ENCODE data around the gene PCNA. TPM values are rescaled to one million over a fixed set of nuclear protein-coding genes. Genes with fewer than 3 reads are reported as not detected.

The PCNA gene
- 54.0 to 139 TPM (median 130 TPM) in 3 replicates for polyA plus RNA-seq
- polyA plus RNA-seq (2011; ENCODE audit: low read depth) = 39.7 TPM
- polyA plus RNA-seq (2011; cell fraction: cytosol; rRNA removed) = 68.9 and 97.6 TPM in 2 replicates
- 60.8 and 76.0 TPM in 2 replicates for polyA plus RNA-seq (2011; cell fraction: nucleus; rRNA removed)
- polyA plus RNA-seq (2012; ENCODE audit: low replicate concordance) = 51.1 and 98.6 TPM in 2 replicates
- 52.6 to 91.3 TPM (median 85.1 TPM) in 3 replicates for polyA minus RNA-seq
- polyA minus RNA-seq (2011; cell fraction: cytosol; rRNA and poly(A)+ RNA removed) = 91.3 TPM
- polyA minus RNA-seq (2011; cell fraction: nucleus; rRNA and poly(A)+ RNA removed) = 29.8 and 30.2 TPM in 2 replicates

GRCh38 chr20:5119435-5120184 lies at the start of gene PCNA:
Gene PCNA (minus strand): TSS chr20:5119958. CDS start chr20:5119798, 160 bp downstream.
- peaks cover 11 to 14% of the 10 kb centered on the region in 2 experiments for H3K36me3 ChIP-seq (ENCODE audit: control insufficient read depth in 2 of 2, extremely low read depth in 1 of 2, insufficient read depth in 2 of 2, low read length in 2 of 2)
- peak within 1 kb of the TSS; percentile 88 for H3K9ac ChIP-seq (ENCODE audit: control insufficient read depth, extremely low read depth, insufficient read depth, low read length)
- dilution Hi-C loops (cut with MboI; ENCODE audit: extremely low pct_ligation_motif_present, low sequenced_read_pairs) = no loop called here
- peak; percentile 84 for DNase-seq (ENCODE audit: low read depth, low spot score)
- no peaks in the 10 kb centered on the region for H3K27me3 ChIP-seq (ENCODE audit: control insufficient read depth, extremely low read depth, insufficient read depth, low read length)
- H3K4me1 ChIP-seq (ENCODE audit: control insufficient read depth, extremely low read depth, insufficient read depth, low read length) = peaks cover 2% of the 10 kb centered on the region
- H3K4me2 ChIP-seq (ENCODE audit: control insufficient read depth, extremely low read depth, insufficient read depth, low read depth, low read length) = peak within 1 kb of the TSS; percentile 61
- no peaks in the 10 kb centered on the region for H4K20me1 ChIP-seq (ENCODE audit: control insufficient read depth, extremely low read depth, insufficient read depth, low read length)
- TF ChIP-seq CTCF (optimal IDR thresholded peaks at IDR 0.05 in 1 of 3, IDR thresholded peaks at IDR 0.05 in 1 of 3, conservative IDR thresholded peaks at IDR 0.05 in 1 of 3; ENCODE audit: extremely low read depth in 1 of 3, insufficient read depth in 2 of 3, low read length in 3 of 3) = no peak
- no peak for TF ChIP-seq EZH2 (IDR thresholded peaks at IDR 0.05; ENCODE audit: low read length)
- FAIRE-seq = no peak
- H3K27ac ChIP-seq (ENCODE audit: control insufficient read depth, insufficient read depth, low read length) = peak within 1 kb of the TSS; percentile 84
- H2AFZ ChIP-seq (ENCODE audit: control insufficient read depth, low read length) = peak within 1 kb of the TSS; percentile 97
- no peaks in the 10 kb centered on the region for H3K9me1 ChIP-seq (ENCODE audit: control insufficient read depth, extremely low read depth, insufficient read depth, low read length)
- no peaks in the 10 kb centered on the region for H3K9me3 ChIP-seq (ENCODE audit: control insufficient read depth, low read depth, low read length)
- peaks cover 39% of the 10 kb centered on the region for H3K79me2 ChIP-seq (ENCODE audit: control insufficient read depth, insufficient read depth, low read length)
- H3K4me3 ChIP-seq (ENCODE audit: control insufficient read depth in 2 of 3, extremely low read depth in 1 of 3, insufficient read depth in 2 of 3, low read depth in 1 of 3, low read length in 3 of 3) = peak within 1 kb of the TSS; percentile 63 to 93 (median 80)

DNA sequence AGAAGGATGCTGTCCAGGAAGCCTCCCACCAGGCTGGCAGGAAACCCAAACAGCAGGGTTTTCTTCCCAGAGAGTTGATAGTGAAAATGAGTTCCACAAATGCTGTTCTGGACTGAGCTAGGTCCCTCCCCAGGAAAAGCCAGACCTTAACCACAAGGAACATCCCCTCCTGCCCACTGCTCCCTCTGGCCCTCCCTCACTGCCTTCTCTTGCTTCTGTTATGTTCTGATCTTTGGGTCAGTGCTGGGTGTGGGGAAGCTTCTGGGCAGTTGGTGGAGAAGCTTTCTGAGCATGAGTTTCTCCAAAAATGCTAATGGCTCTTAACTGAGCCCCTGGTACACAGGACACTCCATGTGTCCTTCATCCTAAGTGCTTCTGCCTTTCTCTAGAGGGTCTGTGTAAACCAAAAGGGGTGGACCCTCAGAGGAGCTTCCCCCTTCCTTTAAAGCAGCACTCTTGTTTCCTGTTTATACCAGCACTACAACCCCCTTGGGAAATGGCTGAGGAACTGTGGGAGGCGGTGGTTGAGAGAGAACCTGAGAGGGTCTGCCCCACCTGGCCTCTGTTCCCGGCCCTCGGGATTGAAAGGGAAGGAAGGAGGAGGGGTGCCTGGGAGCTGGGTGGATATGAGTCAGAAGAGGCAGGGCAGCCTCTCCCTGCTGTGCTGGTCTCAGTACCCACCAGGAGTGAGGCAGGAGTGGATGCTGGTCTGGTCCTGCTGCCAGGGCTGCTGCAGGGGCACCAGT lies 49.1 kb upstream of the PCNA start:
- dilution Hi-C loops (cut with MboI; ENCODE audit: extremely low pct_ligation_motif_present, low sequenced_read_pairs) = no loop called here
- FAIRE-seq = peak; percentile 81

More for the DNA sequence above, 49.1 kb upstream of the PCNA start:
- Histone ChIP-seq H3K4me2 (ENCODE audit: control insufficient read depth, extremely low read depth, insufficient read depth, low read depth, low read length) (peak overlapping the region; percentile 50), H3K36me3 (ENCODE audit: control insufficient read depth in 2 of 2, extremely low read depth in 1 of 2, insufficient read depth in 2 of 2, low read length in 2 of 2) (peaks cover 3 to 5% of the 10 kb centered on the region in 2 experiments), H3K9me1 (ENCODE audit: control insufficient read depth, extremely low read depth, insufficient read depth, low read length) (peaks cover 4% of the 10 kb centered on the region), H4K20me1 (ENCODE audit: control insufficient read depth, extremely low read depth, insufficient read depth, low read length) (no peaks in the 10 kb centered on the region), H3K4me3 (ENCODE audit: control insufficient read depth in 2 of 3, extremely low read depth in 1 of 3, insufficient read depth in 2 of 3, low read depth in 1 of 3, low read length in 3 of 3) (no peak overlapping the region), H3K9ac (ENCODE audit: control insufficient read depth, extremely low read depth, insufficient read depth, low read length) (peak overlapping the region; percentile 13), H3K79me2 (ENCODE audit: control insufficient read depth, insufficient read depth, low read length) (peaks cover 48% of the 10 kb centered on the region), H3K9me3 (ENCODE audit: control insufficient read depth, low read depth, low read length) (no peaks in the 10 kb centered on the region), H3K27ac (ENCODE audit: control insufficient read depth, insufficient read depth, low read length) (peak overlapping the region; percentile 39), H3K4me1 (ENCODE audit: control insufficient read depth, extremely low read depth, insufficient read depth, low read length) (peaks cover 12% of the 10 kb centered on the region), H3K27me3 (ENCODE audit: control insufficient read depth, extremely low read depth, insufficient read depth, low read length) (no peaks in the 10 kb centered on the region), H2AFZ (ENCODE audit: control insufficient read depth, low read length) (peak overlapping the region; percentile 53)
- no peak for DNase-seq (ENCODE audit: low read depth, low spot score)
- TF ChIP-seq EZH2 (IDR thresholded peaks at IDR 0.05; ENCODE audit: low read length) = no peak
- no peak for TF ChIP-seq CTCF (optimal IDR thresholded peaks at IDR 0.05 in 1 of 3, IDR thresholded peaks at IDR 0.05 in 1 of 3, conservative IDR thresholded peaks at IDR 0.05 in 1 of 3; ENCODE audit: extremely low read depth in 1 of 3, insufficient read depth in 2 of 3, low read length in 3 of 3)

All from keratinocyte (primary cell).